ENCODE measurements around the gene OR4D2.

Gene OR4D2

GRCh38 chr17:58174871-58175270 lies 8.1 kb downstream of the OR4D2 start:
- no peak for DNase-seq (ENCODE audit: low read depth)

GRCh38 chr17:58176200-58176599 lies 9.4 kb downstream of the OR4D2 start:
- no peak for DNase-seq (ENCODE audit: low read depth)

- no peak for DNase-seq (ENCODE audit: low read depth)
These were observed 15.0 kb downstream of the OR4D2 start for GRCh38 chr17:58181796-58182195.

GRCh38 chr17:58183514-58183913 lies 16.7 kb downstream of the OR4D2 start:
- DNase-seq (ENCODE audit: low read depth), result no peak

- no peak for DNase-seq (ENCODE audit: low read depth)
These were observed 17.7 kb downstream of the OR4D2 start for GRCh38 chr17:58184308-58184985.

- DNase-seq (ENCODE audit: low read depth), result no peak
These were observed 18.4 kb downstream of the OR4D2 start for GRCh38 chr17:58184986-58185761.

- DNase-seq (ENCODE audit: low read depth), result no peak
These were observed 19.8 kb downstream of the OR4D2 start for GRCh38 chr17:58186591-58186990.

GRCh38 chr17:58187063-58187462 lies 20.3 kb downstream of the OR4D2 start:
- no peak for DNase-seq (ENCODE audit: low read depth)

- no peak for DNase-seq (ENCODE audit: low read depth)
These were observed 20.9 kb downstream of the OR4D2 start for GRCh38 chr17:58187675-58188074.

- no peak for DNase-seq (ENCODE audit: low read depth)
These were observed 22.8 kb downstream of the OR4D2 start for GRCh38 chr17:58189436-58190146.

- DNase-seq (ENCODE audit: low read depth), result no peak
These were observed 24.6 kb downstream of the OR4D2 start for GRCh38 chr17:58191241-58191896.

- no peak for DNase-seq (ENCODE audit: low read depth)
These were observed 25.8 kb downstream of the OR4D2 start, which contains the start of gene EPX for GRCh38 chr17:58192612-58193011. EPX (plus strand) TSS chr17:58192726; CDS start chr17:58192847, 121 bp downstream.

GRCh38 chr17:58193641-58194255 lies 27.0 kb downstream of the OR4D2 start:
- no peak for DNase-seq (ENCODE audit: low read depth)

- no peak for DNase-seq (ENCODE audit: low read depth)
These were observed 28.8 kb downstream of the OR4D2 start for GRCh38 chr17:58195518-58196123.

- DNase-seq (ENCODE audit: low read depth), result no peak
These were observed 29.8 kb downstream of the OR4D2 start for GRCh38 chr17:58196610-58197009.

- DNase-seq (ENCODE audit: low read depth), result no peak
These were observed 33.3 kb downstream of the OR4D2 start for GRCh38 chr17:58200024-58200633.

GRCh38 chr17:58202859-58203258 lies 36.1 kb downstream of the OR4D2 start:
- no peak for DNase-seq (ENCODE audit: low read depth)

- DNase-seq (ENCODE audit: low read depth), result no peak
These were observed 38.0 kb downstream of the OR4D2 start for GRCh38 chr17:58204796-58205195.

- no peak for DNase-seq (ENCODE audit: low read depth)
These were observed 39.2 kb downstream of the OR4D2 start for GRCh38 chr17:58205936-58206335.

GRCh38 chr17:58207451-58207850 lies 40.7 kb downstream of the OR4D2 start:
- DNase-seq (ENCODE audit: low read depth), result no peak

- no peak for DNase-seq (ENCODE audit: low read depth)
These were observed 41.6 kb downstream of the OR4D2 start for GRCh38 chr17:58208344-58208743.

Measured in T-helper 22 cell (primary cell).